HEK293T (cell line): ENCODE results near the gene POLR1A.

Source experiments
- CTCF ChIA-PET: fragments of 350-600 bp; formaldehyde crosslinking; extraction: SDS; loops from one replicate; lab custom pipeline; 2021; ENCODE audit warnings: antibody characterized with exemption, inconsistent platforms; lab: Yijun Ruan, JAX
- POLR2A ChIA-PET: fragments of 350-600 bp; formaldehyde crosslinking; extraction: SDS; loops from one replicate; lab custom pipeline; 2020; ENCODE audit warnings: antibody characterized with exemption, inconsistent platforms; lab: Yijun Ruan, JAX
- DNase-seq: peaks from one replicate; pipeline ENCODE4 v3.0.0; 2012; ENCODE audit warnings: mixed read lengths; ENCODE audit errors: extremely low spot score
- ARNT ChIP-seq: fragments of 450-650 bp; IDR thresholded peaks from 2 replicates; pipeline ENCODE4 v1.6.1; 2017; ENCODE audit warnings: mild to moderate bottlenecking
- BHLHE40 ChIP-seq: fragments of 450-650 bp; IDR thresholded peaks from 2 replicates; pipeline ENCODE4 v1.6.1; 2016; ENCODE audit warnings: mild to moderate bottlenecking, moderate library complexity, borderline replicate concordance
- CTBP1 ChIP-seq: fragments of 450-650 bp; IDR thresholded peaks from 2 replicates; pipeline ENCODE4 v1.6.1; 2016; ENCODE audit warnings: borderline replicate concordance
- ELF4 ChIP-seq: fragments of 450-650 bp; IDR thresholded peaks from 2 replicates; pipeline ENCODE4 v1.6.1; 2017; ENCODE audit warnings: antibody characterized with exemption
- FOXA1 ChIP-seq: fragments of 450-650 bp; IDR thresholded peaks from 2 replicates; pipeline ENCODE4 v1.6.1; 2016; ENCODE audit warnings: mild to moderate bottlenecking
- FOXK2 ChIP-seq: fragments of 450-650 bp; IDR thresholded peaks from 2 replicates; pipeline ENCODE4 v1.6.1; 2016; ENCODE audit warnings: mild to moderate bottlenecking
- FOXM1 ChIP-seq: fragments of 450-650 bp; IDR thresholded peaks from 2 replicates; pipeline ENCODE4 v1.6.1; 2017; ENCODE audit warnings: mild to moderate bottlenecking, borderline replicate concordance
- HDGF ChIP-seq: fragments of 450-650 bp; IDR thresholded peaks from 2 replicates; pipeline ENCODE4 v1.6.1; 2017; ENCODE audit warnings: antibody characterized with exemption, borderline replicate concordance
- L3MBTL2 ChIP-seq: fragments of 450-650 bp; conservative IDR thresholded peaks from 2 replicates; pipeline ENCODE4 v1.6.1; 2016; ENCODE audit warnings: mild to moderate bottlenecking
- LEF1 ChIP-seq: fragments of 450-650 bp; IDR thresholded peaks from 2 replicates; pipeline ENCODE4 v1.6.1; 2017; ENCODE audit warnings: mild to moderate bottlenecking, borderline replicate concordance
- NFRKB ChIP-seq: fragments of 450-650 bp; IDR thresholded peaks from 2 replicates; pipeline ENCODE4 v1.6.1; 2016; ENCODE audit warnings: mild to moderate bottlenecking, moderate library complexity
- SP1 ChIP-seq: fragments of 450-650 bp; IDR thresholded peaks from 2 replicates; pipeline ENCODE4 v1.6.1; 2017
- SUZ12 ChIP-seq: fragments of 450-650 bp; IDR thresholded peaks from 2 replicates; pipeline ENCODE4 v1.6.1; 2016; ENCODE audit warnings: mild to moderate bottlenecking
- TARDBP ChIP-seq: fragments of 450-650 bp; IDR thresholded peaks from 2 replicates; pipeline ENCODE4 v1.6.1; 2016
- ZNF384 ChIP-seq: fragments of 450-650 bp; IDR thresholded peaks from 2 replicates; pipeline ENCODE4 v1.6.1; 2016
- TF ChIP-seq, protein P1 (sequence below): fragments of 450-650 bp; IDR thresholded peaks from 2 replicates; pipeline ENCODE4 v1.6.1; 2016

The POLR1A gene

DNA sequence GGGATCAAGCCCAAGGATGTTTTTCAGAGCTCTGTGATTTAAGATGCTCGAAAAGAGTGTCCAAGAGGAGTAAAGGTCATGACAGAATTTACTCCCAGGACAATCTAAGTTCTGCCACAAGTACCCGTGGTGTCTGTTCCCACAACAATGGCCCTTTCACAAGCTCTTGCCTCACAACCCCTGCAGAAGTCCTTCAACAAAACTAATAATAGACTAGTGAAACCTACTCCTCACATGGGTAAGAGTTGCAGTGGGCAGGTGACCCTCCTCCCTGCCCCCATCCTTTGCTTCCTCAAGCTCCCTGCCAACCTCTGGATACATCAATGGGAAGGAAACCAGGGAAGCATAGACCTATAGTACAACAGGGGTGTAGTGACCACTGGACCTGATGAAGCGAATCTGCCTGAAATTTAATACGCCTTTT, 35.3 kb upstream of the POLR1A start:
- CTCF ChIA-PET = no interaction called here
- TF ChIP-seq SUZ12 (no peak), BHLHE40 (no peak), ZNF384 (no peak), NFRKB (no peak), HDGF (no peak), FOXK2 (no peak), L3MBTL2 (no peak), ARNT (no peak), ELF4 (no peak), CTBP1 (no peak), LEF1 (no peak), SP1 (no peak), FOXA1 (no peak), FOXM1 (no peak), TARDBP (no peak)
- TF ChIP-seq, protein P1, sequence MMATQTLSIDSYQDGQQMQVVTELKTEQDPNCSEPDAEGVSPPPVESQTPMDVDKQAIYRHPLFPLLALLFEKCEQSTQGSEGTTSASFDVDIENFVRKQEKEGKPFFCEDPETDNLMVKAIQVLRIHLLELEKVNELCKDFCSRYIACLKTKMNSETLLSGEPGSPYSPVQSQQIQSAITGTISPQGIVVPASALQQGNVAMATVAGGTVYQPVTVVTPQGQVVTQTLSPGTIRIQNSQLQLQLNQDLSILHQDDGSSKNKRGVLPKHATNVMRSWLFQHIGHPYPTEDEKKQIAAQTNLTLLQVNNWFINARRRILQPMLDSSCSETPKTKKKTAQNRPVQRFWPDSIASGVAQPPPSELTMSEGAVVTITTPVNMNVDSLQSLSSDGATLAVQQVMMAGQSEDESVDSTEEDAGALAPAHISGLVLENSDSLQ = no peak
- no peak for DNase-seq
- POLR2A ChIA-PET = no interaction called here

DNA sequence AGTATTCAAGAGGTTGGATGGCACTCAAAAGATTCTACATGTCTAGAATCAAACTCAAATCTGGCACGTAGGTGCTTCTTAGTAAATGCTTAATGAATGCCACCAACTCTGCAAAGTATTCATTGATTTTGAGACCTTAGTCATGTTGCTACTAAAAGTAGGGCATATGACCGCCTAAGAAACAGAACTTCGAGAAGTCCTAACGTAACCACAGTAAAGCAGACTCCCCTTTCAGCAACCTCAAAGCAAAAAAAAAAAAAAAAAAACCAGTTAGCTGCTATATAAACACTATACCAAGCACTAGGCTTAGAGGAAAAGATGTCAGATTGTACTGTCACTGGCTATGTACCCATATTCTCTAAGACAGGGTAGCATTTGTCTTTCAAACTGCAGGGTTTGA, 34.3 kb upstream of the POLR1A start:
- TF ChIP-seq ELF4 = no peak
- TF ChIP-seq TARDBP = no peak
- TF ChIP-seq, protein P1 = no peak
- CTCF ChIA-PET = no interaction called here
- POLR2A ChIA-PET = no interaction called here
- DNase-seq = no peak

DNA sequence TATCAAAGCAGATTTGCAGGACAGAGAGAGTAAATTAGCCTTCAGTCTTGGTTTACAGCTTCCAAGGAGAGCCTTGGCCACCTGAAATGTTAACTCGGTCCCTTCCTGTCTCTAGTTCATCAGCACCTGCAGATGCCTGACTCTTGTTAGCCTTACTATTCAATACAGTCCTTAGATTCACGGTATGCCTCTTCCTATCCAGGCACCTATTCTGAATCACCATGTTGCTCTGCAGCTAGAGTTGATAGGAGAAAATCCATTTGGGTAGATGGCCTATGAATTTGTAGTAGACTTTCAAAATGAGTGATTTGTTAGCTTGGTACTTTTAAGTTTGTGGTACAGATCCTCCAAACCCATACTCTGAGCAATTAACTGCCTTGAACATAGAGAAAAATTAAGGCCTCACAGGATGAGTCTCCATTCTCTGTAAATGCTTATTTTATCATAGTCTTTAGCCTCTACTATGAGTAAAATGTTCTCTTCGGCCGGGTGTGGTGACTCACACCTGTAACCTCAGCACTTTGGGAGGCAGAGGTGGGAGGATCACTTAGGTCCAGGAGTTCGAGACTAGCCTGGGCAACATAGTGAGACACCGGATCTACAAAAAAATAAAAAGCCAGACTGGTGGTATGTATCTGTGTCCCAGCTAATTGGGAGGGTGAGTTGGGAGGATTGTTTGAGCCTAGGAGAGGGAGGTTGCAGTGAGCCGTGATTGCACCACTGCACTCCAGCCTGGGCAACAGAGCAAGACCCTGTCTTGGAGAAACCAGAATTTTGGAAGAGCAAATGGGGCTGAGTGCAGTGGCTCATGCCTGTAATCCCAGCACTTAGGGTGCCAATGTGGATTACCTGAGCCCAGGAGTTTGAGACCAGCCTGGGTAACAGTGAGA, 33.3 kb upstream of the POLR1A start:
- no peak for DNase-seq
- no peak for TF ChIP-seq LEF1
- TF ChIP-seq FOXK2 = no peak
- no peak for TF ChIP-seq FOXA1
- no peak for TF ChIP-seq ELF4
- TF ChIP-seq HDGF = no peak
- TF ChIP-seq ZNF384 = no peak
- TF ChIP-seq SP1 = no peak
- TF ChIP-seq, protein P1 = no peak
- no peak for TF ChIP-seq CTBP1
- no peak for TF ChIP-seq NFRKB
- TF ChIP-seq SUZ12 = no peak
- TF ChIP-seq BHLHE40 = no peak
- no peak for TF ChIP-seq TARDBP
- TF ChIP-seq L3MBTL2 = no peak
- no peak for TF ChIP-seq ARNT
- no peak for TF ChIP-seq FOXM1
- ChIA-PET POLR2A (no interaction called here), CTCF (interaction anchor here (0.7 kb wide), 1 partner anchor 275 kb away, joined by 3 read pairs; no protein-coding TSS in a partner anchor)

DNA sequence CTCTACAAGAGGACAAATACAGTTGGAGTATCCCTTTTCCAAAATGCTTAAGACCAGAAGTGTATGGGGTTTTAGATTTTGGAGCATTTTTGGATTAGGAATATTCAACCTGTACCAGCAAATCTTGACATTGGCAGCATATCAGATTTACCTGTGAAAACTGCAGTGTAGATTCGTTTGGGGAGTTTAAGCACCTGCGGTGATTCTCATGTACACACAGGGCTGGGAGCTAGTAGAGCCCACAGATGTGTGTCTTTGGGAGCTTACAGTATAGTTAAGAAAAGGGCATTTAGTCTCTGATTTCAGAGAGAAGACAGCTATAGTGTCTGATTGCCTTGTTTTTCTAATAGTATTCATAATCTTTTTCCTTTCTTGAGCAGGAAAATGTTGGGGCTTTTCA, 30.5 kb upstream of the POLR1A start:
- no peak for DNase-seq
- CTCF ChIA-PET = no interaction called here
- POLR2A ChIA-PET = no interaction called here
- TF ChIP-seq HDGF (no peak), ZNF384 (no peak), ELF4 (no peak), LEF1 (no peak), L3MBTL2 (no peak), FOXK2 (no peak), TARDBP (no peak), FOXM1 (no peak), FOXA1 (no peak)

DNA sequence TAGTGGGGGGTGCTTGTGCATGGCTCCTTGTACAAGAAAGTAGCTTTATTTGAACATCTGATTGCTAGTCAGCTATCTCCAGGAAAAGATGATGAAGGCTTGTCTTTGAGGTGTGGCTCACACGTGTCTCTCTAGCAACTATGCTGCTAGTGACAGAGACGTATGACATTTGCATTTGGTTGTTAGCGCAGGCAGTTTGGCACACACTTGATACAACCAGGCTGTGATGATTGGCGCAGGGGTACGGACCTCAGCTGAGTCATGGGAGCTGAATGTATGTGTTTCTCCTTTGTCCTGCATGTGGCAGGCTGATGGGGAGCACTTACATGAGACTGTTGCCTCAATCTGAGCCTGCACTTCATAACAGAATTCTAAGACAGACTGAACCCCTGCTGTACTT, 30.0 kb upstream of the POLR1A start:
- ChIA-PET POLR2A (no interaction called here), CTCF (interaction anchor here (0.6 kb wide), 1 partner anchor 69 kb away, joined by 3 read pairs; no protein-coding TSS in a partner anchor)
- TF ChIP-seq ARNT (no peak), SP1 (no peak), FOXM1 (no peak), FOXK2 (no peak), TARDBP (no peak), SUZ12 (no peak), CTBP1 (no peak), FOXA1 (no peak), NFRKB (no peak), ELF4 (no peak)
- TF ChIP-seq, protein P1 = no peak
- no peak for DNase-seq
